Suppressor macrophage treated with lipopolysaccharide for 4 hours (primary cell): Measurements from ENCODE around the gene CEP97.
A peak's percentile ranks its signal among the peaks of the same experiment; 100 is the strongest.

Experiments used
- DNase-seq: peaks from one replicate; pipeline ENCODE4 v3.0.0-alpha.2; 2020

Gene CEP97

DNA sequence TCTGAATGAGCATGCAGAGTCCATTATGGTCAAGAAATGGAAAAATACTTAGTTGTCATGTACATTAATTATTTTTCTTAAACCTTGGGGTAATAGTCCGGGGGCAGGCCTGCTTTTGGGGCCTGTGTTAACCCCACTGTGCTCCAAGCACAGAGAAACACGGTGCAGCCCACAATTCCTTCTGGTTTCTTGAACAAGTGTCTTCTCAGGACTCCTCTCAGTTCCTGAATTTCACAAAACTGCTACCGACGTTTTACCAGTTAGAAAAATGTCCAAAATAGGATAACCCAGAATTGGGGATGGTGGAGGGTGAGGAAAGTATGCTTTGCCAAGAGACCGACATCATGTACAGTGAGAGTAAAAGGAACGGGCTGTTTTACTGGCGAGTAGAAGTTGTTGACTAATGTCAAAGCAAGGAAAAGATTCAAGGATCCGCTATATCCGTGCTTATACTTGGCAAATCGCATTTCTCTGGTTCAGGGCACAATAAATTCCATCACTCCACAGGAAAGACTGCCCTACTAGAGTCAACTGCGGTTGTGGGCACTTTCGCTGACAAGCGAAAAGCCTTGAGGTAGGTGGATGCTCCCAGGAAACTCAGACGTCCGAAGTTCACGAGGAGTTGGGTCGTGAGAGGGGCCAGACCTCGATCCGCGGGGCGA lies 54.1 kb downstream of the CEP97 start:
- DNase-seq, result no peak

DNA sequence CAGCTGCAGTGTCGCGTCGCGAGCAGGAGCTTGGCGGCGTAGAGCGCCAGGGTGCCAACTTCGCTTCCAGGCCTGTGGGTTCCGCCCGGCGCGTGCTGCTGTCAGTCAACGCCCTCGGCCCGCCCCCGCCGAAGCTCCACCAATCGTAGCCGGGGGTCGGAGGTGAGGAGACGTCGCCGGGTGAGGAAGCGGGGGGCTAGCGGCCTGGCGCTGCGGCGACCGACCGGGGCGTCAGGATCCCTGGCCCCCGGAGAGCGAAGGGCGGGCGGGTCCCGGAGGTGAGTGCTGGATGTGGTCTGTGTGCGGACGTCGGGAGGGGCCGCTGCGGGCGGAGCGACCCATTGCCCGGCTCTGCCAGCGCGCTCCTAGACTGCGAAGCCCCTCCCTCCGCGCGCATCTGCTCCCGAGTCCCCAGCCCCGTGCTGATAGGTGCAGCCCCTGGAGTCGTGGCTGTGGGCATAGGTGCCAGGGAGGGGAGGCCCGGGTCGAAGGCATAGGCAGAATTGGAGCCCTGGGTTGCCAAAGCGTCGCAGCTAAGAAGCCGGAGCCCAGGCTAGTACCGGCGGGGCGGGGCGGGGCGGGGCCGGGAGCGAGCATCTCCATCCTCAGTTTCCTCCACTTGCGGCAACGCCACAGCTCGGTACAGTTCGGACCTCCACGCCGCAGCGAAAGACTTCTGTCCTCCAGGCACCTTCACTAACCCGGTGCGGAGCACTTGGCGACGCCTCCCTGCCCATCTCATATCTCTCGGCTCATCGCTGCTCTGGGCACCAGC lies 54.8 kb downstream of the CEP97 start, which contains the start of gene NXPE3:
Gene NXPE3 (plus strand): TSS at position 165 of the 775 bp plus-strand sequence. CDS start 6,386 bp downstream, outside the sequence.
- peak; percentile 85 for DNase-seq

DNA sequence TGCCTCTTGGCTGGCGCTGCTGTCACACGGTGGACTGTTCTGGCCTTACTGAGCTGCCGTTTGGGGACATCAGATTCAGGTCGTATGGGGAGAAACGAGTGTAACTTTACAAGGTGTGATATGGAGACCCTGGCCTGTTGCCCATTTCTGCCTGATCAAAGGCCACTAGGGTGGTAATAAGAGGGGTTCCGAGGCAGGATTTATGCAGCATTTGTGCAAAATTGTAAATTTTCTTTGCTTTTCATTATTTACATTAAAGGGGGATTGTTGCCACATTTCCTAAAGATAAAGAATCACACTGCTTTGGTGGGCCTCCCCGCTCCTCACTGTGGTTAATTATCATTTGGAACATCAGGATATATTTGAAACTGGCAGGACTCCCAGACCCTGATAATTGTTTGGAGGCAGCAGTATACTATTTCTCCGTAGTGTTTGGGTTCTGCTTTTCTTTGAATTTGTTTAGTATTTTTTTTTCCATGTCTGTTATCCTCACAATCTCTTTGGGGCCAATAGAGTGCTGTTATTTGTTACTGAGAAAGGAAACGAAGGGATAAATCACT lies 55.5 kb downstream of the CEP97 start:
- no peak for DNase-seq

DNA sequence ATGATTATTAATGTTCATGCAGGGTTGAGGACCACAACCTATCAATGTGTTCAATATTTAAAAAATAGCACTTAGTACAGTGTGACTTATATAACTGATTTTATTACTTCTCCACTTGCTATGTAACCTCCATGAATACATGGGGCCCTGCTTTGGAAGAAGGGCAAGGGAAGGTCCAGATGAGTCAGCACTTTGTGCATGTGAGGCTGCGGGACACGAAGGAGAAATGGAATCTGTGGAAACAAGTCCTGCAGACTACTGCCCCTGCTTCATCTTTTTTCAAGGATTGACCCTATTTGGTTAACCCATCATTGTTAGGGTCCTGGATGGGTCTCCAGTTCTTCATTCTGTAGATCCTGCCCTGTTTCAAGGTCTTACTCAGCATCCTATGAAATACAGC lies 56.2 kb downstream of the CEP97 start:
- peak; percentile 38 for DNase-seq

DNA sequence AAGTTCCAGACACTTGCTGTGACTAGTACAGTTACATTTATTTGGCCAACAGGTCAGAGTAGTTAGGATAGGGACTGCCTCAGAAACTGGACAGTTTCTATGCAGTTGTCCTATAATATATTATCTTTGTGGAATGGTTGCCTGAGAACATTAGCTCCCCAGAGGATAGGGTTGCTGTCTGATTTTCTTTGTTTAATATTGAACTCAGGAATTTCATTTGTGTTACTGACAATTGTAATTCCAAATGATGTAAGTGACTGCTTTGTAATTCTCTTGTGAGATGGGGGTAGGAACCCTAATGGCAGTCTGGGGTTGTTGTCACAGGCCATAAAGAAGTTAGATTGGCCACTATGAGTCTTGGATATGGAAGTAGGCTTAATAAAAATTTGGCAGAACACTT lies 56.8 kb downstream of the CEP97 start:
- DNase-seq, result no peak

DNA sequence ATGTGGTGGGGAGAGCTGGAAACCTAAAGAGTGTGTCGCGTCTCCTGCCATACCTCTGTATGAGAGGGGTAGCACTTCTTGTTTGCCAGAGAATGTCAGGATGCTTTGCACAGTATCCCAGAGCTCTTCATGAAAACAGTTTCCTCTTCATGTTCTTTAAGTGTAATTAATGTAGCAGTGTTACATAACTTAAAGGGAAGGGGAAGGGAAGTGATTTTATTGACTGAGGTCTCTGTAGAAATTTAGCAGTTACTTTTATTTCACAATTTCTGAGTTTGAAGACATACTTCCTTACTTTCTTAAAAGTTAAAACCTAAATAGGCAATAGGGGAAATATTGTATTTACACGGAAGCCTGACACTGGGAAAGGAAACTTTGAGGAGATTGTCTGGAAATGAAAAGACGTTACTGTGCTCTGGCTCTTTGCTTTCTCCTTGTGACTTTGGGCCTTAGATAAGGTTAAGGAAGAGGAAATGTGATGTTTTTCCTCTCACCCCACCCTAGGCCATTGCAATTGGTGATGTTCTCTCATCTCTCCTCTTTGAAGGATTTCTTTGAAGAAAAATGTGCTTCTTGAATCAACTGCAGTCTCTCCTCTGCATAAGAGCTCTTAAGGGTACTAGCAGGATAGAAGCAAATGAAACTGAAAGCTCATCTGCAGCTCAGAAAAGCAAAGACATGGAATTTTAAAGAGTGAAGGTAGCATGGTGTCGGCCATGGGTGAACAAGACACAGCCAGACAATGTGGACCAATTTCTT lies 60.6 kb downstream of the CEP97 start:
- DNase-seq, result peak; percentile 38

DNA sequence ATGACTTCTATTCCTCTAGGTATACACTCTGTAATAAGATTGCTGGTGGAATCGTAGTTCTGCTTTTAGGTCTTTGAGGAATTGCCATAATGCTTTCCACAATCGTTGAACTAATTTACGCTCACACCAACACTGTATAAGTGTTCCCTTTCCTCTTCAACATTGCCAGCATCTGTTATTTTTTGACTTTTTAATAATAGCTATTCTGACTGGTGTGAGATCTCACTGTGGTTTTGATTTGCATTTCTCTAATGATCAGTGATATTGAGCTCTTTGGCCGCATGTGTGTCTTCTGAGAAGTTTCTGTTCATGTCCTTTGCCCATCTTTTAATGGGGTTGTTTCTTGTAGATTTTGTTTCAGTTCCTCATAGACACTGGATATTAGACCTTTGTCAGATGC lies 67.4 kb downstream of the CEP97 start:
- no peak for DNase-seq

DNA sequence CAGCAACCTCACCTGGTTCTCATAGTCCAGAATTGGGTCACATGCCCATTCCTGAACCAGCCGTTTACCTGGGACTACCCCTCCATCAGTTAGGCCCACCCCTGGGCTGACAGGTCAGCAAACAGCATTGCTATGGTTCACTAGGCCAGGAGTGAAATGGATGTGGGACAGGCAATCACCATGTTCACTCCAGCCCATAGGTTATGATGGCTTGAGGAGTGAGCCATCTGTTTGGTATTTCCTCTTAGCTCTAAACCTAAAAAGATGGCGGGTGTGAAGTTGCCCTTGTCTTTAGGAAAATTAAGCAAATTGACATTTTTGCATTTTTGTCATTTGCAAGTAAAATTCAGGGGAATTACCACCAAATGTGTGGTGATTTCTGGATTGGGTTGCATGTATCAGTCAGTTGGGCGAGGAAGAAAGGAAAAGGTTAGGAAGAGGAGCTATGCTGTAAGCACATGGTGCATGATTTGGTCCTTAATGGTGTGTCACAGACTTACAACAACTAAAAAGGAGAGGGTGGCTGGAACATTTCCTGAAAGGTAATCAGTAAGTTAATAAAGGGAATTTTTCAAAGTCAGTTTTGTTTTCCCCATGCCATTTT lies 71.8 kb downstream of the CEP97 start:
- DNase-seq, result no peak

DNA sequence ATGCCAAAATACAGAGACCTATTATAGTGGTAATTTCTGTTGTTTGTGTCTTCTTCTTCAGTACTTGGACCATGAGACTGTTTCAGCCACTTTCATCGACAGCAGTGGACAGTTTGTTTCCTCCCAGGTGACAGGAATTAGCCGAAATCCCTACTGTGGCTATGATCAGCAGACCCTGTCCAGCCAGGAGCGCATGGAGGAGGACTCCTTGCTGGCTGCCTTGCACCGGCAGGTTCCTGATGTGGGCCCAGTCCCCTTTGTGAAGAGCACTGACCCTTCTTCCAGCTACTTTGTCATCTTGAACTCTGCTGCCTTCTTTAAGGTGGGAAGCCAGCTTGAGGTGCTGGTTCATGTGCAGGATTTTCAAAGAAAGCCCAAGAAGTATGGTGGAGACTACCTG lies 76.8 kb downstream of the CEP97 start:
- no peak for DNase-seq

DNA sequence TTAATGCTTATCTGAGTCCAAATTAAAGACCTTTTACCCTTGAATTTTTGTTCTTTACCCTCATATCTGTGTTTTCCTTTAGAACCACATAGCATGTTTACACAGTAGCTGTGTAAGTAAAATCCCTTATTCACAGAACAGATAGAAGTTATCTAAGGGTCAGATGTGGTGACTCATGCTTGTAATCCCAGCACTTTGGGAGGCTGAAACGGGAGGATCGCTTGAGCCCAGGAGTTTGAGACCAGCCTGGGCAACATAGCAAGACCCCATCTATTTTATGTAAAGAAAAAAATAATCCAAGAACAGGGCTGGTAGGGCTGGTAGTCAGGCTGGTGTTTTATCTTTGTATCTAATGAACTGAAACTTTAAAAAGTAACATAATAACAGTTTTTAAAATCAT lies 77.8 kb downstream of the CEP97 start:
- DNase-seq, result no peak

DNA sequence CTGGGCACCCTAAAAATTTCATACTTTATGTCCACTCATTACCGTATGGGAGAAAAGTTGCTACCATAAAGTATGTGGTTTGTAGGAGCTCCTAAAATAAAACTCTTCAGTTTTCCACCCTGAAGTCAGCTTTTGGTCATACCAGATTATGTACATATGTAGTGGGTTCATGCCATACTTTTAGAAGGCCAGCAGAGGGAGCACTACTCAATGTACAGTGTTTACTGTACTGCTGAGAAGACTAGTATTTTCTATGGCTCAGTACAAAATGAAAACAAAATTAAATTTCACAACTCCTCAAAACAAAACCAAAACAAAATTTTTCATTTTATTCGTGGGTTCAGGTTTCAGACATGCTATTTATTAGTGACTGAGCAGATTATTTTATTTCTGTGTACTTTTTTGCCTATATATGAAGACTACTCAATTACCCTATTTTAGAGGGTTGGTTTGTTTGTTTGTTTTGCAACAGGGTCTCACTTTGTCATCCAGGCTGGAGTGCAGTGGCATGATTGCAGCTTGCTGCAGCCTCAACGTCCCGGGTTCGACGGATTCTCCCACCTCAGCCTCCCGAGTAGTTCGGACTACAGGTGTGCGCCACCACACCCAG lies 78.9 kb downstream of the CEP97 start:
- peak; percentile 94 for DNase-seq

DNA sequence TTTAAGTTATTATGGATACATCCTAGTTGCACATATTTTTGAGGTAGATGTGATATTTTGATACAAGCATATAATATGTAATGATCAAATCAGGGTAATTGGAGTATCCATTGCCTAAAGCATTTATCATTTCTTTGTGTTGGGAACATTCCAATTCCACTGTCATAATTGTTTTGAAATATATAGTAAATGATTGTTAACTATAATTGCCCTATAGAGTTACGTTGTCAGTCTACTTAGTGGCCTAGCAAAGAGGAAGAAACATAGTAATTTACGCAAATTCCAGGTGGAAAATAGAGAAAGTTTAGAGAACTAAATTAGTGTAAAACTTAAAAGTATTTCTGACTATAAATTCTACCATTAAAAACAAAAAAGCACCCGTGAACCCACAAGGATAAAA lies 79.5 kb downstream of the CEP97 start:
- no peak for DNase-seq

DNA sequence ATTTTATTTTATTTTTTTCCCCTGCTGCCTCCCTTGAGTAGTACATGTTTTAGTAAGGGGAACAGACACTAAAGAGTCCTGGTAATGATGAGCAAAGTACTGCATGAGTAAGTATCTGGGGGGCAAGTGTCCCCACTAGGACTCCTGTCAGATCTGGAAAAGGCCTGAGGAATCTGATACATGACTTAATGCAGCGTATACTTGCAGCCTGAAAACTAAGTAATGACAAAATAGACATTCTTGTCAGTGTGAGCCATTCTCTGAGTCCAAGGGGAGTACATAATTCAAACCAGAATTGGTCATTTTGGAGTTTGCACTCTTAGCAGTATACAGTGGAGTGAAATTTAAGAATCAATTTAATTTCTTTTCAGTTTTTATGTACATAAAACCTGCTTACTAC lies 82.1 kb downstream of the CEP97 start:
- DNase-seq, result no peak

DNA sequence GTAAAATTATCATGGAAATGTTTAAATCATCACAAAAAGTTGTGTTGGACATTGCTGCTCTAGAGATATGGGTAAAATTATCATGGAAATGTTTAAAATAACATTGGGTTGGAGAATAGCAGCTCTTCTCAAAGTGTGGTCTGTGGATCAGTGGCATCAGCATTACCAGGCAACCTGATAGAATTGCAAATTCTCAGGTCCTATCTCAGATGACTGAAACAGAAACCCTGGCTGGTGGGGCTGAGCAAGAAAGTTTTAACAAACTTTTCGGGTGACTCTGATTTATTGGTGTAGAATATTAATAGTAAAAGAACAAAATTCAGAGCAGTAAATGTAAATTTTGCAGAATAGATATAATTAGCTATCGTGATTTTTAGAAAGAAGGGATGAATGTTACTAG lies 83.5 kb downstream of the CEP97 start:
- DNase-seq, result no peak

DNA sequence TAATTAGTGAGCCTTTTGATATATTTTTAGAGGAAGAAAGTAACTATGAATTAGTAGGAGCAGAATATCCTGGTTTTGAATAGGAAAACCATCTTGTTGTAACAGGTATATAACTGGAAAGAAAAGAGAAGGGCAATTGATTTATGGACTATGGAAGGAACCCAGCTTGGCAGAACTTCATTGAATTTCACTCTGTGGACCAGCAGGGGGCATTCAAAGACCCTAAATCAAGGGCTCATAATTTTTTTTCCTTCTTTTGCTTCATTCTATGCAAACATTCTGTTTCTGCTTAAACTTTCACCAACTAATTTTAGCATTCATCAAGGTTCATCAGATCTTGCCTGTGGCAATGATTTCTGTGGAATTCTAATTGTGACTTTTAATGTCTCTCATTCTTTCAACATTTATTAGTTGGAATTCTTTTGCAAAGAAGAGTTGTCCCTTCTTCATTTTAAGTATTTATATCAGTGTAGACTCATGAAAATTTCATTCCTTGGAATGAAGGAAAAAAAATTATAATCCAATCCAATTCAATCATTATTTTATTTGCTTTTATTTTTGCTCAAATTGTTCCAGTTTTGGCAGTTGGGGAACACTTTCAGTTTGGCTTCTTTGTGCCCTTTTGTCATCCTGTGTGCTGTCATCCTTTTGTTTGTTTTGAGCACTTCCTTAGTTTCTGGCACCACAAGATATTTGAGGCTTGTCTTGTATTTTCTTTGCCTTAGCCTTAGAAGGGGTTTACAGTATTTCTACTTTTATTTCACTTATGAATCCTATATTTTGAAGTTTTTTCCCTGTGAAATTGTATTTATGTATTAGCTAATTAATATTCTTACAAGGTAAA lies 85.0 kb downstream of the CEP97 start:
- DNase-seq, result peak; percentile 77

DNA sequence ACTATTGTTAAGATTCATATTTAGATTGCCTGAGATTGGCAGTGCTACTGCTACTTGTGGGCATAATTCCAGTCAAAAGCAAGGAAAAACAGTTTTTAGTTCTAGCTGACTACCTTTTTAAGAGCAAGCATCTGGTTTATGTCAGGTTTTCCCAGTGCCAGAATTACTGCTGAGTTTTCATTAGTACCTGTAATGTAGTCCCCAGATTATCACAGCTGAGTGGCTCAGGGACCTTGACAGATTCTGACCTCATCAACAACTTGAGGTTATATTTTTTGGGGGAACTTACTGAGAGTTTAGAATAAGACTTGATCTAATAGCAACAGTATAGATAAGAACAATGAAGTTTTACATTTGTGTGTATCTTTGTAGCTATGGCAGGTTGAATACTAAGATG lies 85.6 kb downstream of the CEP97 start:
- DNase-seq, result no peak

DNA sequence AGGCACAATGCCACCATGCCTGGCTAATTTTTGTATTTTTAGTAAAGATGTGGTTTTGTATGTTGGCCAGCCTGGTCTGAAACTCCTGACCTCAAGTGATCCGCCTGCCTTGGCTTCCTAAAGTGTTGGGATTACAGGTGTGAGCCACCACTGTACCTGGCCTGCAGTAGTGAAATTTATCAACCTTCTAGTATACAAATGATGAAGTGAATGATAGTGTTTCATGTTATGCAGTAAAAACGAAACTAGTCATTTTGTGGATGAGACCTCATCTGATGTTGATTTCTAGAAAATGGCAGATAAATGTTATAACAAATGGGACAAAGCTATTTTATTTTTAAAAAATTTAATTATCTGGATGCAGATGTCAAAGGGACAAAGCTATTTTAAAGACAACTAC lies 87.5 kb downstream of the CEP97 start:
- DNase-seq, result no peak

DNA sequence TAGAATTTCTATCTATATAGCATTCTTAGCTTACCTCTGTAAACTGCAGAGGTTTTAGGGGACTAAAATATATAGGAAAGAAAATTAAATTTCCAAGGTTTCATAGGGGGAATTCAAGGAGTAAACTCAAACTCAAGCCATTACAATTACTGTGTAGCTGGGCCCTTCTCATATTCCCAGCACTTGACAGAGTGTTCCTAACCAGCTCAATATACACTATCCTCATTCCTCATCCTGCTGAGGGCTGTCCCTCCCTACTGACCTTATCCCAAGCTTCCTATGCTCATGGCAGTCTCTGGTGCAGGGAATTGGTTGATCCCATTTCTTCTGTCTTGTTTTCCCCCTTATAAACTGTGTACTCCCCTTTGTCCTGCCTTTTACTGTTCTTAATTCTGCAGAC lies 88.5 kb downstream of the CEP97 start:
- DNase-seq, result no peak

DNA sequence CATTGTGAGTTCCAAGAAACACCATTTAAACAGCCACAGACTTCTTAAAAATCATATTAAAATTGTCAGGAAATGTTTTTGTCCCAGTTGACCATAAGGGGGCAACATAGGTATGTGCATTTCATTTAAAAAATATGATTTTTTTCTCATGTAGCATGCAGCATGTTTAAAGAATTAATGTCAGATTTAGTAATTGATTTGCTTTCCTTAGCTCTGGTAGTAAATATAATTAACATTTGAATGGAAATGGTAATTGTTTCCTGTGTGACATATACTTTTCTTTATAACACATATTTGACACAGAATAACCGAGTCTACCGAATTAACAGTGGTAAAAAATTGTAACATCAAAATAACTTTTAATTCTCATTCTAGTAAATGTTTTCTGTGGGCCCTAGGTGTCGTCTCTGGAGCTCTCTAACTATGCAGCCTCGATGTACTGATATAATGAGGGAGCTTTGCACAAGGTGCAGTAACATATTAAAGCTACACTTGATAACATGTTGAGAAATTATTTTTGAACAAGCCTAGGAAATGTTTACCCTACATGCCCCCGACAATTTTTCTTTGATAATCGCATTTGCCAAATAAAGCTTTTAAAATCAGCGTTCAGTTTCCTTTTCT lies 89.5 kb downstream of the CEP97 start:
- peak; percentile 67 for DNase-seq

DNA sequence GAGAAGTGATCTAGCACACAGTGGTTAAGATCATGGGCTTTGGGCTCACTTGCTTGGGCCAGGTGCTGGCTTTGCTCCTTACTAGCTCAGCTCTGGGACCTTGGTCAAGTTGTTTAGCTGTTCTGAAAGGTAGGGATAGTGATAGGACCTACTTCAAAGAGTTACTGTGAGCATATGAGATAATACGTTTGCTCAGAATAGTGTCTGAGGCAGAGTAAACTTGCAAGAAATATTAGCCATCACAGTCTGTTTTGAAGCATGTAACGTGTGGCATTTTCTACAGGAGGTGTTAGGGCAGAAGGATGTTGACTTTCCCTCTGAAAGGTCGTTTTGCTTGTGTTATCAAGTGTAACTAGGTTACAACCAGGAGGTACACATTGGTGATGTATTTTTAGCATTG lies 90.4 kb downstream of the CEP97 start:
- no peak for DNase-seq
